BE2C (cell line): Measurements from ENCODE around the gene DOCK1.

Experiments
- DNase-seq: peaks from one replicate; pipeline ENCODE4 v3.0.0-alpha.2; 2020
- H3K27me3 ChIP-seq: fragments of 250-450 bp; sonication (Bioruptor Pico); 2 replicates; pipeline ENCODE4 v1.5.1; 2020; ENCODE audit warnings: mild to moderate bottlenecking
- H3K36me3 ChIP-seq: fragments of 250-450 bp; sonication (Bioruptor Pico); 2 replicates; pipeline ENCODE4 v1.5.1; 2020; ENCODE audit warnings: mild to moderate bottlenecking
- H3K4me1 ChIP-seq: fragments of 250-450 bp; sonication (Bioruptor Pico); 2 replicates; pipeline ENCODE4 v1.5.1; 2020
- H3K4me3 ChIP-seq: 2 replicates; pipeline ENCODE4 v1.5.1; 2011; ENCODE audit warnings: low read depth, low read length
- H3K9me3 ChIP-seq: fragments of 250-450 bp; sonication (Bioruptor Pico); 2 replicates; pipeline ENCODE4 v1.5.1; 2020
- CTCF ChIP-seq: IDR thresholded peaks from 2 replicates; pipeline ENCODE4 v1.5.1; 2012; ENCODE audit warnings: mild to moderate bottlenecking, low read depth, low read length

Gene DOCK1

GRCh38 chr10:126949161-126949503 lies 43.9 kb downstream of the DOCK1 start:
- H3K27me3 ChIP-seq: no peaks in the 10 kb centered on the region
- no peak for DNase-seq
- H3K9me3 ChIP-seq: no peaks in the 10 kb centered on the region
- no peak for TF ChIP-seq CTCF
- no peaks in the 10 kb centered on the region for H3K4me1 ChIP-seq
- H3K4me3 ChIP-seq: no peak overlapping the region
- no peaks in the 10 kb centered on the region for H3K36me3 ChIP-seq

- H3K9me3 ChIP-seq: no peaks in the 10 kb centered on the region
- no peaks in the 10 kb centered on the region for H3K4me1 ChIP-seq
- H3K4me3 ChIP-seq: no peak overlapping the region
- H3K27me3 ChIP-seq: no peaks in the 10 kb centered on the region
- DNase-seq: no peak
- H3K36me3 ChIP-seq: no peaks in the 10 kb centered on the region
- TF ChIP-seq CTCF: no peak
Observed at GRCh38 chr10:126950401-126951105, 45.3 kb downstream of the DOCK1 start.

- H3K4me3 ChIP-seq: no peak overlapping the region
- no peaks in the 10 kb centered on the region for H3K4me1 ChIP-seq
- H3K9me3 ChIP-seq: no peaks in the 10 kb centered on the region
- H3K36me3 ChIP-seq: no peaks in the 10 kb centered on the region
- no peaks in the 10 kb centered on the region for H3K27me3 ChIP-seq
- no peak for DNase-seq
- TF ChIP-seq CTCF: no peak
Observed at GRCh38 chr10:126953886-126954285, 48.7 kb downstream of the DOCK1 start.

- no peak for TF ChIP-seq CTCF
- no peaks in the 10 kb centered on the region for H3K27me3 ChIP-seq
- H3K36me3 ChIP-seq: no peaks in the 10 kb centered on the region
- no peak overlapping the region for H3K4me3 ChIP-seq
- no peak for DNase-seq
- H3K4me1 ChIP-seq: no peaks in the 10 kb centered on the region
- H3K9me3 ChIP-seq: no peaks in the 10 kb centered on the region
Observed at GRCh38 chr10:126955396-126955795, 50.2 kb downstream of the DOCK1 start.

- H3K36me3 ChIP-seq: no peaks in the 10 kb centered on the region
- no peak for DNase-seq
- no peaks in the 10 kb centered on the region for H3K9me3 ChIP-seq
- H3K4me3 ChIP-seq: no peak overlapping the region
- no peaks in the 10 kb centered on the region for H3K27me3 ChIP-seq
- H3K4me1 ChIP-seq: no peaks in the 10 kb centered on the region
- TF ChIP-seq CTCF: no peak
Observed at GRCh38 chr10:126955934-126956711, 50.9 kb downstream of the DOCK1 start.

- Histone ChIP-seq H3K4me3 (no peak overlapping the region), H3K4me1 (no peaks in the 10 kb centered on the region), H3K9me3 (no peaks in the 10 kb centered on the region), H3K27me3 (no peaks in the 10 kb centered on the region), H3K36me3 (no peaks in the 10 kb centered on the region)
- DNase-seq: no peak
- TF ChIP-seq CTCF: no peak
Observed at GRCh38 chr10:126956712-126957108, 51.5 kb downstream of the DOCK1 start.
